Gastrocnemius medialis (tissue), 4 donors: ENCODE data around the gene LDHB.

Source experiments
- CTCF ChIP-seq, 5 experiments: fragments of 450-650 bp in 3 of 5; fragments of 200-600 bp in 2 of 5; sonication (generic) in 2 of 5; IDR thresholded peaks in 4 of 5; conservative IDR thresholded peaks in 1 of 5; 1 replicate in 4 of 5; 2 replicates in 1 of 5; pipeline ENCODE4 v1.5.1; 2016 to 2019; ENCODE audit warnings: antibody characterized with exemption in 5 of 5, mild to moderate bottlenecking in 3 of 5, moderate library complexity in 3 of 5
- POLR2A ChIP-seq, 2 donors: fragments of 450-650 bp; IDR thresholded peaks; one replicate each; pipeline ENCODE4 v1.6.1; 2017; ENCODE audit warnings: antibody characterized with exemption in 2 of 2, mild to moderate bottlenecking in 2 of 2, moderate library complexity in 2 of 2

GRCh38 chr12:21598651-21599050 lies 59.0 kb downstream of the LDHB start:
- TF ChIP-seq CTCF (IDR thresholded peaks at IDR 0.05 in 4 of 5, conservative IDR thresholded peaks at IDR 0.05 in 1 of 5) (no peak), POLR2A (IDR thresholded peaks at IDR 0.05) (no peak)
